AML-193 (cell line): Measurements from ENCODE around the gene SPNS2.

Source experiments
- DNase-seq, 2 experiments: peaks; one replicate each; lab custom pipeline; 2025; lab: John Stamatoyannopoulos, UW

SPNS2 gene

DNA sequence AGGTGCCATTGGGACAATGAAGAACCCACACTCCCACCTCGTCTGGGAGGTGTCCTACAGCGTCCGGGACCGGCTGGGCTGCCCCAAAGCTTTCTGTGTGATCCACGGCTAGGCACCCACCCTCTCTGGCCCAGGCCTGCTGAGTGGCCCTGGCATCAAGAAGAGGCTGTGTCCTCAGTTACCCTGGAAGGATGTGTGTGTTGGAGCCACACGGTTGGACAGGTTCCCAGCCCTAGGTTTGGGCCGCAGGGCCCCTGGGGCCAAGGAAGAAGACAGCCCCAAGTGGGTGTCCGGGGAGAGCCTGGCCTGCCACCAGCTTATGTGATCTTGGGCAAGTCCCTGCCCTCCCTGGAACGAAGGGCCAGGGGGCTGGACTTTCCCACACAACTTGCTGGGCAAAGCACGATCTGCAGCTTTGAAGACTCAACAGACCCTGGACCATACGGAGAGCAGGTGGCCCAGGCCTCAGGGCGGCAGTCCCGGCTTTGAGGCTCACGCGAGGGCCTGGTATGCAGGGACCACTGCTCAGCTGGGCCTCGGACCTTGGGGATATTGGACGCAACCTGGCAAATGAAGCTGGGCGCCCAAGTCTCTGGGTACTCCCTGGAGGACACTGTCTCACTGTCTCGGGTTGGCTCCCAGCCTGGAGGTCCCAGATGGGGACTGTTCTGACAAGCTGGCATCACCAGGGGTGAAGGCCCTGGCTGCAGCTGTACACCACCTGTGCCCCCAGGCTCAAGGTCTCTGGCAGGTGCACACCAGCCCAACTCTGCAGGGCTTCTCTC lies 39.0 kb downstream of the SPNS2 start:
- no peak for DNase-seq

DNA sequence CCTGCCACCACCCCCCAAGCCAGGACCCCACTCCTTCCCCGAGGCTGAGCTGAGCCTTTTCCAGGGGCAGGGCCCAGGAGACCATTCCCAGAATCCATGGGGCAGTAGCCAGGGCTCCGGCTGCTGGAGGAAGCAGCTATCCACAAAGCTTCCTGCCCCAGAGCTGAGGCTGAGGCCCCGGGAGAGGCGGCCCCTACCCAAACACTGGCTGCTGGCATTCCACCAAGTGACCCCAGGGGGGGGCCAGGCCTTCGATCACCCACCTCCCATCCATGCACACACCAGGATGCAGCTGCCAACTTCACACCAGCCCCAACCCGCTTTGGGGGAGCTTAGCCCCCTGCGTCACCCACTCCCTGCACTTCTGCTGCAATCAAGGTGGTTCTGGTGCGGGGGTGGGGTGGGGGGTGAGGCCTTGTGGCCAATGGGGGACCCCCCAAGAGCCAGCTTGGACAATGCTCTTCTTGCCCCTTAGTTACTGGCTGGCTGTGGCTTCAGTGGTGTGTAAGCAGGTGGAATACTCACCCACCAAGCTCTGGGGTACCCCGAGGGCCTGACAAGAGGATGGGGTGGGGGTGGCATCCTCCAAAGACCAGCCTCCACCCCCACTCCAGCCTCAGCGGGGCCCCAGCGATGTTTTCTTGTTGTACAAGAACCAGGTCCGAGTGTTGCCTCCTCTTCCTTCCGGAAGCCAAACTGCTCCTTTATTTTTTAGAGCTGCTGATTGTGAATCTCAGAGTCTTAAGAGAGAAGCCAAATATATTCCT lies 39.7 kb downstream of the SPNS2 start:
- no peak for DNase-seq

DNA sequence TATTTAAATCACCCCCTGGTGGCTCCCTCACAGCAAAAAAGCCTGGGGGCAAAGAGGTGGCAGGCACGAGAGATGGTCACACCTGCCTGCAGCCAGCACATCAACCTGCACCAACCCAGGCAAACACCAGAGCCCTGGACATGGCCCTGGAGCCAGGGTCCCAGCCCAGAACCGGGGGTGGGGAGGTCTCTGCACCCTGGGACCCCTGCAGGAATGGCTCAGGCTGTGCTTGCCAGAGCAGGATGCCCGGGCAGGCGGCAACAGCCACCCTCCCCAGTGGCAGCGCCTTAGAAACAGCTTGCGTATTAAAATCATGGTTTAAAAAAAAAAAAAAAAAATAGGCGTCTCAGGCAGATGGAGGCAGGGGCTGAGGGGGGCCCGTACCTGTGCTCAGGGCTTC lies 40.3 kb downstream of the SPNS2 start:
- no peak for DNase-seq

DNA sequence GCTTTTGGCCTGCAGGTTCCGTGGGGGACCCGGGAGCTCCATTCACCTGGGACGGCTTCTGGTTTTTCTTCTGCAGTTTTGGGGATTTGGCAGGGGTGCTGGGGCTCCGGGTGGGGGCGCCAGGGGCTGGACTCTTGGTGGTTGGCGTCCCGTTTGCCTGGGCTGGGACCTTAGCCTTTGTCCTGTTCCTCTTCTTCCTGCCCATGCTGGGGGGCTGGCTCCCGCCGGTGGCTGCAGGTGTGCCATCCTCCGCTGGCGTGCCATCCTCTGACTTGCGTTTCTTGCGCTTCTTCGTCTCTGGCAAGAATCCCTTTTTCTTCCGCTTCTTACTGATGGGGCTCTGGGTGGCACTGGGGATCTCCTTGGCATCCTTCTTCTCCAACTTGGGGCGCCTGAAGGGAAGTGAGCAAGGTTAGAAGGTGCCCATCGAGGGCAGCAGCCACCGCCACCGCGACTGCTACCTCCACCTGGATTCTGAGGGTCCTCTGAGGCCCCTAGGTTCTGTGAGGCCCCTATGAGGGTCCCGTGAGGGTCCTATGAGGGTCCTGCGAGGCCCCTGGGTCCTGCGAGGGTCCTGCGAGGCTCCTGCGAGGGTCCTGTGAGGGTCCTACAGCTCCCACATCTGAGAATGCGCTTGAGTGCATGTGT lies 41.0 kb downstream of the SPNS2 start:
- DNase-seq, result no peak

DNA sequence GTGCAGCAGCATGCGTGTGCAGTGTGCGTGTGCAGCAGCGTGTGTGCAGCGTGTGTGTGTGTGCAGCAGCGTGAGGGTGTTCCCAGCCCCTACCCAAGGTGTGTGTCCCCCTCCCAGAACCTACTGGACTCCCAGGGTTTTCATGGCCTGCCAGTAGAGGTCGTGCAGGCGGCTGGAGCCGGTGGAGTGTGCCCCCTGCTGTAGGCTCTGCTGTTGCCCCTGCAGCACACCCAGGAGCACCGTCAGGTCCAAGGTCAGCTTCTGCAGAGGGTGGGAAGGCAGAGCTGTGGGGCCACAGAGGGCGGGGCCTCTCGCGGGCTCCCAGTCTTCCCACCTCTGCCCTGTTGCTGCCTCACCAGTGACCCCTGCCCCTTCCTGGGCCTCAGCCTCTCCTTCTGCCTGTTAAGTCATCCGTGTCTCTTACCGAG lies 41.6 kb downstream of the SPNS2 start:
- no peak for DNase-seq

DNA sequence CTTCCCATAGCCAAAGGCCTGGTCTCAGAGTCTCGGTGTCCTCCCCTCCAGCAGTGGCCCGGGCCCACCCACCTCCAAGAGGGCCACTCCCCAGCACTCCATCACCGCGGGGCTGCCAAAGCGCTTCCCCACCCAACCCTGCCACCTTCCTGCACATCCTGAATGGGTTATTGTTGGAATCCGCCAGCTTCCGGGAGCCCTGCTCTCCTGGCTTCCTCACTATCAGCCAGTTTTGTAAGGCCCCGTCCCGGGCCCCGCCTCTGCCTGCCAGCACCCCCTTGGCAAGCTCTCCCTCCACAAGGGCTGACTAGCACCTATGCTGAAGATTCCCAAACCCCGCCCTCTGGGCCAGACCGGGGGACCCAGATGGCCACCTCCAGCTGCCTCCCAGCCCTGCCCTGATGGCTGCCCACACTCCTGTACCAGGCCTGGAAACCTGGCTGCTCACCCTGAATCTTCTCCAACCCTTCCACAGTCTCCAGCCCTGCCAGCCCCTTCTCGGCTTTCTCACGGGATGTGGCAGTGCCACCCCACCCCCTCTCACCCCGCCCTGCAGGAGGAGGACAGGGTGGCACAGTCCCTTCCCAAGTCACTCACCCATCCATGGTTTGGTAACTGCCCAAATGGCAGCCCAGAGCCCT lies 42.1 kb downstream of the SPNS2 start:
- no peak for DNase-seq

DNA sequence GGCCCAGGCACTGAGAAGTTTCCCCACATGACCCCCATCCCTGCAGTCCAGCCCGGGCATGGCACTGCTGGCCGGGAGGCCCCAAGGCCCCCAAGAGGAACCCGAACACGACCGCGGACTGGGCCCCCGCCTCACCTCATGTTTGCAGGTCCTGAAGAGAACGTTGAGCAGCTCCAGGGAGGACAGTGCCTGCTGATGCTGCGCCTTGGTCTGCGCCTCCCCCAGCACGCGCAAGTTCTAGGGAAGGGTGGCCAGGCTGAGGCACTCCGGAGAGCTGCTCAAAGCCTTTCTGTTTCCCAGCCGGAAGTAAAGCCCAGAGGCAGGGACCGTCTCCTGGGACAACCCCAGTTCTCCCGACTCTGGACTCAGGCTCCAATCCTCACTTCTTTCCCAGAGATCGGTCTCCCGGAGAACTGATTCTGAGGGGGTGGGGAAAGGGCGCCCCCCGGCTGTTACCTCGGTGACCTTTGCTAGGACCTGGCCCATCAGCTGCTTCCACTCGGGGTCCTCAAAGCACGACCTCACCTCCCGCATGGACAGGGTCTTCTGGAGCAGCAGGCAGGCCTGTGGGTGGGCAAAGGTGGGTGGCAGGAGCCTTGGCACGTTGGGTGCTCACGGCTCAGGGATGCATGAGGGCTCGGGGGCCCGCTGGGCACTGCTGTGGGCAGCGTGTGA lies 42.8 kb downstream of the SPNS2 start:
- no peak for DNase-seq

DNA sequence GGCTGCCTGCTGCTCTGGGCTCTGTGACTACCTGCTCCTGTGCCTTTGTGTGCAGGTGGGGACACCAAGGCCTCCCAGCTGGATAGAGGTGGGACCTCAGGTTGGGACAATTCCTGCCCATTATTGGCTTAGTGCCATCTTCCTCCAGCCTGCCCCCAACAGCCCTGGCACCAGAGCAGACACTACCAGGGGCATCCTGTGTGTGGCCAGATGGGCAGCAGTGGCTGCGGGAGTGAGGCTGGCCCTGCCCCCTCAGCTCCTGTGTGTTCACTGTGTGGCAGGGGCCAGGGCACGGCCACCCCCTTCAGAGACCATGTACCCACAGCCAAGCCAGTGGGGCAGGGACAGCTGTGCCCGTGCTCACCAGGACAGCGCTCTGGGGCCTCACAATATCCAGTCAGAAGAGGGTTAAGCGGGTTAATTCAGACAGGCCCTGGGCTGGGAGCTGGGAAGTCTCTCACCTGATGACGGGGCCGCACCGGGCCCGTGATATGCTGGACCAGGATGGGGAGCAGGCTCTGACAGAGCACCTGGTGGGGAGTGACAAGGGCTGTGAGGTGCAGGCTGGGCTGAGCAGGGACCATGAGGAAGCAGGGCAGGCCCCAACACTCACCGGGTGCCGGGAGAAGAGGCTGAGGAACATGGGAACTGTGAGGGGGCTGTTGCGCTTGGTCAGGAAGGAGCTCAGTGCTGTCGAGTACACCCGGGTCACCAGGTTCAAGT lies 43.5 kb downstream of the SPNS2 start:
- DNase-seq, result no peak

DNA sequence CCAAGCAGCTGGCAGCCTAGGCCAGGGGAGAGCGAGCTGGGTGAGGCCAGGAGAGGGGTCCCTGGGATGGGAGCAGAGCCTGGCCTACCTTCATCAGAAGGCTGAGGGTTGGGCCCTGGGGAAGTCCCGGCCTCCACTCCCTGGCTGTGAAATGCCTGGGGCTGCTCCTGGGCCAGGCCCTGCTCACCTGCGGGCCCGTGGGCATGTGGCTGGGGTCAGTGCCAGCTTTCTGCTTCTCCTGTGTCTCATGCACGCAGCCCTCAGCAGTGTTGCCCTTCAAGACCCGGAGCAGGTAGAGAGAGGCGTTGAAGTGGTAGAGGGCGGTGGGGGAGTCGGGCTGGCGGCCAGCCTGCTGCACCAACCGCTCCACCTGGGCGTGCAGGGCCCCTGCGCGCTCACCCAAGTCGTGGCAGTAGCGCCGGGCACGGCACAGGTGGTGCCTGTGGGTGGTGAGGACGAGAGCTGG lies 44.1 kb downstream of the SPNS2 start:
- DNase-seq, result no peak

DNA sequence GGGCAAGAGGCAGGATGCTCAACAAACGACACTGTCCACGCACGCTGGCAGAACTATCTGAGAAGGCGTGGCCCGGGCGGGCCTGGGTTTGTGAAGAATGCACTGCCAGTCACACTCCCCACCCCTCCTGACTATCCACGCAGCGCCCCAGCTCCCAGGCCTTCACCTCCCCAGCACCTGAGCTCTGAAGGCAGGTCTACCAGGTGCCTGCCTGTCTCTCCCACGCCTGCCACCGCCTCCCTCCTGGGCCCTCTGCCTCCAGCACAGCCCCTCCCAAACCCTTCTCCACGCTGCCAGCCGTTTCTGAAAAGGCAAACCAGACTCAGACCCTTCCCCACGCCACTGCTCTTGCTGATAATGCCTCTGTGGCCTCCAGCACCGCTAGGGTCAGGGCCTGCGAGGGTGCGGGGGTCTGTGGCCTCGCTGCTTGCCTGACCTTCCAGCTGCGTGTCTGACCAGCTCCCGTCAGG lies 44.9 kb downstream of the SPNS2 start:
- no peak for DNase-seq

DNA sequence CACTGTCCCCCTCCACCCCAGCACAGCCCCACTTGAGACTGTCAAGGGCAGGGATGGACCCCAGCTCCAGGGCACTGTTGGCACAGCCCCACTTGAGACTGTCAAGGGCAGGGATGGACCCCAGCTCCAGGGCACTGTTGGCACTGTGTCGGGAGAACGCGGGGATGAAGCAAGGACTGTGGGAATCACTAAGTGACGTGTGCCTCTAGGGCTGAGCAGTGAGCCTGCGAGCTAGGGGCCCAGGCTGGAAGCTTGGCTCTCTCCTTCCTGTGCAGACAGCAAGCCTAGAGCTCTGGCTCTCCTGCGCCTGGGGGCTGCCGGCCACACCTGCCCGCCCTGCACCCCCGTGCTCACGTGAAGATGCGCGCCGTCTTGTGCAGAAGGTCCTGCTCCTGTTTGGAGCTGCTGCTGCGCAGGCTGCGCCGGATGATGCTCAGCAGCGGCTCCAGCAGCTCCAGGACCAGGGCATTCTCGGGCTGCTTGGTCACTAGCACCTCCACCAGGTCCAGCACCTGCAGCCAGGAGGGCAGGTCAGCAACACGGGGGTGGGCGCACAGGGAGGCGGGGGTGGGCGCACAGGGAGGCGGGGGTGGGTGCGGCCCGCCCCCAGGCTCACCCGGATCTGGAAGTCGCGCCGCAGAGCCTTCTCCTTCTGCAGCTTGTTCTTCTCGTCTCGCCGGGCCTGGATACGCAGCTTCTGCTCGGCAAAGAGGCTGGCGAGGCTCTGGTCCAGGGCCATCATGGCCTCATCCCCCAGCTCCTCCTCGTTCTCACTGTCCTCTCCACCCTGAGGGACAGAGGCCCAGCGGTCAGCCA lies 45.7 kb downstream of the SPNS2 start:
- no peak for DNase-seq

DNA sequence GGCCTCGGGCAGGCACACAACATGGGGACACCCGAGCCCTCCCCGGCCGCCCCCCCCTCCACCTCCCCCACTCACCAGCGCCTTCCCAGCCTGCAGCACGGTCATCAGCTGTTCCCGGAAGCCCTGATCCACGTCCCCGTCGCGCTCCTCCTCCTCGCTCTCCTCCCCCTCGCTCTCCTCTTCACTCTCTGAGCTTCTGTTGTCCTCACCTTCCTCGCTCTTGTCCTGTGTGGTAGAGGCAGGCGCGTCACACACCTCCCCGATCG lies 46.2 kb downstream of the SPNS2 start:
- DNase-seq, result no peak

DNA sequence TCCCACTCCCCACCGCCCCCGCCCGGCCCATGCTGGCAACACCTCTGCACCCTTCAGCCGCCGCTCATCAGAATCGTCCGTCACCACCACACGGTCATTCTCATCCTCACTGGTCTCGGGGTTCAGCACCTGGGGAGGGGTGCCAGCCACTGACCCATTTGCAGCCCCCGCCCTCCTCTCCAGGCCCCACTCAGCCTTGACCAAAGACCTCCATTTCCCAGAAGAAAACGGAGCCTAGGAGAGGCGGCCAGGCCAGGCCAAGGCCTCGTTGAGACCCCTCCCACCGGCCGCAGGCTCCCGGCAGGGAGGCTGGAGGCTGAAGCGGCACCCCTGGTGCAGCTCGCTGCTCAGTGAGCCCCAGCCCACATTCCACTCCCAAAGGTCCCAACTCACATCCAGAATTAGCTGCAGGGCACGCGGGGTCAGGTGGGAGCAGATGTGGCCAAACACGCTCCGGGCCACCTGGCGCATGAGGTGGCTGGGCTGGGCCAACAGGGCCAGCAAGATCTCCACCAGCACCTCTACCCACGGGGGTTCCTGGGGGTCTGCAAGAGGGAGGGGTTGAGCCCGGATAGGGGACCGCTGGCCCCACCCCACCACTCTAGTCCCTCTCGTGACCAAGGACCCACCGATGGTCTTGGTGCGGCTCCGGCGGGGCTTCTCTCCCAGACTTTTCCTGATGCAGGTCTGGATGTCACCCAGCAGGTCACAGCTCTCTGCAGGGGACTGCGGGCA lies 46.7 kb downstream of the SPNS2 start:
- no peak for DNase-seq

DNA sequence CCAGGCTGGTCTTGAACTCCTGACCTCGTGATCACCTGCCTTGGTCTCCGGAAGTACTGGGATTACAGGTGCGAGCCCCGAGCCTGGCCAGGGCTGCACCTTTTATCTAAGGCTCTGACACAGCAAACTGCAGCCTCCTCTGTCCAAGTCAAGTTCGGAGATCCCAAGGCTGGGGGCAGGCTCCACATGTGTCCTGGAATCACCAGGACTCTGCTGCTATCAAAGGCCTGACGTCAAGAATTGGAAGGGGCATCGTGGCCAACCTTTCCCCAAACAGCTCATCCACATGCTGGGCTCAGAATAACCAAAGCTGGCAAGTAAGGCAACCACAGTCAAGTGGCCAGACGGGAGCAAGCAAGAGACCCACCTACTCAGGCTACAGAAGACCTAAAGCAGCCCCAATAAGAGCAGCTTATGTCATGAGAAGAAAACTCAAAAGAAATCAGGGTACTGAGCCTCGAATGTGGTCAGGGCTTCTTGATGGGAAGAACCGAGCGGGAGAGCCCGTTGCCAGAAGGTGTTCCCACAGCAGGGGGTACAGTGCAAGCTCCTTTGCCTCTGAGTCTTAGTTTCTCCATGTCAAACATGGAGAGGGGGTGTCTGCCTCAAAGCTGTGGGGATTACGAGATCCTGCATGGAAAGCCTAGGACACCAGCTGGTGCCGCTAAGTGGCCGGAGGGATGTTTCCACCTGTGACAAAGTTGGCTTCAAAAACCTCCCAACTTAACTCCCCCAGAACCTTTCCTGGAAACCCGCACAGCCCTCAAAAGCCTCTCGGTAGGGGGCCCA lies 48.6 kb downstream of the SPNS2 start:
- DNase-seq, result no peak

DNA sequence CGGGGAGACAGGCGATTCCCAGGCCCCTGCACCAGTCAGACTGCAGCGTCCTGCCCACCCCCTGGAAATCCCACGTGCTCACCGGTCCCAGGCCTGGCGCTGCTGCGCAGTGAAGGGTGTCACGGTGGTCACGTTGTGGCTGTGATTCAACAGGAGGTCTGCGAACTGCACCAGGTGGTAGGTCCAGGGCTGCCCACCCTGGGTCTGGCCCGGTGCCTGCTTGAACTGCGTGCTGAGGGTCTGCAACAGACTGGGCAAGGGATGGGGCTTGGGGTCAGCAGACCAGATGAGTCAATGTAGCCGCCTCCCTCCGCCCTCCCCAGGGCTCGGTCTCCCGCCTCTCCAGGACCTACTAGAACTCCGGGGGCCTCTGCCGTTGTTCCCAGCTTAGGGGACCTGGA lies 49.4 kb downstream of the SPNS2 start:
- DNase-seq, result no peak

DNA sequence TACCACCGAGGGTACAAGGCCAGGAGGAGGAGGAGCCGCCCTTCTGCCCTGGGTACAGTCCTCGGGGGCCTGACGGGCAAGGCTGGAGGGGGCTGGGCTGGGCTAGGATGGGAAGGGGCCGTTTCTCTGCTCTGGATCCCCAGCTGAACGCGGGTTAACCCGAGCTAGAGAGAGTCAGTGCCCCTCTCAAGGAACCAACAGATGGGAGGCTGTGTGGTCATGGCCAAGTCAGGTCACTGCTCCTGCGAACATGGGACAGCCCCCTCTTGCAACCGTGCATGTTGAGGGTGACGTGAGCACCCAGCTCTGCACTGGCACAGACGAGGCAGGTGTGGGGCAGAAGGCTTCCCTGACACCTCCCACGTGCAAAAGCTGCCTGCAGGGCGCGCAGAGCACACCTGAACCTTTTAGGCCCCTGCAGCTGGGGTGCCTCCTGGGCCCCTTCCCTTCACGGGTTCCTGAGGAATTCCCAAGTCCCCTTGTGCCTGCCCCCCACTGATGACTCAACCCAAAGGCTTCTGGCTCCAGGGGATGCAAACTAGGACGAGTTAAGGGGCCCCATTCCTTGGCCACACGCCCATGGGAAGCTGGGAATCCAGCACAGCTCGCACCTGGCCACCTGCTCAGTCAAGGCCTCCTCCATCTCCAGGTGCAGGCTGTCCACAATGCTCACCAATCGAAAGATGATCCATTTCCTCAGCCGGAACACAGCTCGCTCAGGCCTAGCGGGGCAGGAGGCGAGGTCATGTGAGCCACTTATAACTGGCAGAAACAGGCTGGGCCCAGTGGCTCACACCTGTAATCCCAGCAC lies 50.2 kb downstream of the SPNS2 start:
- DNase-seq, result no peak

DNA sequence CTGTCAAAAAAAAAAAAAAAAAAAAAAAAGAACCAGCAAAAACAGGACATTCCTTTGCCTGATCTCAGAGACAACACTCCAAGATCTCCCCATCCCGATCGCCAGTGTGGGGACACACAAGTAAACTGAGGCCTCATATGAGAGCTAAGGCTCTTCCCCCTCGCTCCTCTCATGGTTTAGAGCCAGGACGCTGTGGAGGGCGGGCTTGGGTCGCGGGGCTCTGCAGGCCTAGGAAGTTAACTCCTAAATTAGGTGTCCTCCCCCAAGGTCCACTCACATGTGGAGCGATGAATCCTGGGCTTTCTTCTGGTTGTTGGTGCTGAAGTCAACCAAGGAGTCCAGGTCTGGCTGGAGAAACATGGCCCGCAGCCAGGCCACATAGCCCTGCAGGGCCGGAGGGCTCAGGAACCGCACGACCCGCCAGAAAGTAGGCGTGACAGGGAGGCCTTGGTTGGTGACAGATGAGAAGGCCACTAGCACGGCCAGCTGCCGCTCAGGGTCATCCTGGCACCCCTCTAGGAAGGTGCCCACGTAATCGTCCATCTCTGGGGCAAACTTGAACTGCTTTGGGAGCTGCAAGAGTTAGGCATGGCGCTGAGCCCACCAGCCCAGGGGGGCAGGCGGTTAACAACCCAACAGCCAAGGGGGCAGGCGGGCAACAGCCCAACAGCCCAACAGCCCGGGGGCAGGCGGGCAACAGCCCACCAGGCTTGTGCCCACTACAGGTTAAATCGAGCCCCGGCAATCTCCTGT lies 51.3 kb downstream of the SPNS2 start:
- DNase-seq, result no peak
